NCI-H1105 treated with DMSO at 0.1 percent for 48 hours (cell line): ENCODE results near the gene OR51B4.
"Not testable (repeated sequence)": the region's sequence is repeated elsewhere in the genome, so short reads cannot be mapped to it uniquely, and the experiment has no call there.

Experiments
- DNase-seq: peaks from one replicate; lab custom pipeline; 2025; lab: John Stamatoyannopoulos, UW

Gene OR51B4

DNA sequence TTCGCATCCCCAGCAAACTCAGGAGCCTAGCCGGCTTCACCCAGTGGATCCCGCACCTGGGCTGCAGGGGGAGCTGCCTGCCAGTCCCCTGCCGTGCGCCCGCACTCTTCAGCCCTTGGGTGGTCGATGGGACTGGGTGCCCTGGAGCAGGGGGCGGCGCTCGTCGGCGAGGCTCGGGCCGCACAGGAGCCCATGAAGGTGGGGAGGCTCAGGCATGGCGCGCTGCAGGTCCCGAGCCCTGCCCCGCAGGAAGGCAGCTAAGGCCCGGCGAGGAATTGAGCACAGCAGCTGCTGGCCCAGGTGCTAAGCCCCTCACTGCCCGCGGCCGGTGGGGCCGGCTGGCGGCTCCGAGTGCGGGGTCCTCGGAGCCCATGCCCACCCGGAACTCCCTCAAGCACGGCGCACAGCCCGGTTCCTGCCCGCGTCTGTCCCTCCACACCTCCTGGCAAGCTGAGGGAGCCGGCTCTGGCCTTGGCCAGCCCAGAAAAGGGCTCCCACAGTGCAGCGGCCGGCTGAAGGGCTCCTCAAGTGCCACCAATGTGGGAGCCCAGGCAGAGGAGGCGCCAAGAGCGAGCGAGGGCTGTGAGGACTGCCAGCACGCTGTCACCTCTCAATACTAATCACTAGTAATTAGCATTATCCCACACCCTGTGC, 7.3 kb downstream of the OR51B4 start:
- DNase-seq: not testable (repeated sequence)

DNA sequence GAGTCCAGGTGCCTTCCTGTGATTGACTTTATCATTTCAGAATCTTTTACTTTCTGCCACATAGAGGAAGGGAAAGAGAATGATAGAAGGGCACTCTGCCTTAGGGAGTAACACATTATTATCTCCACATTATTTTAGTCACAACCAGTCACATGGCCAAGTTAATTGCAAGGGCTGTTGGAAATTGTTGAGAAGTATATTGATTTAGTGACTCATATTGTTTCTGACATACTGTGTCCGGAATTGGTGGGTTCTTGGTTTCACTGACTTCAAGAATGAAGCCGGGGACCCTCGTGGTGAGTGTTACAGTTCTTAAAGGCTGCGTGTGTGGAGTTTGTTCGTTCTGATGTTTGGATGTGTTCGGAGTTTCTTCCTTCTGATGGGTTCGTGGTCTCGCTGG, 8.7 kb downstream of the OR51B4 start:
- DNase-seq: no peak

DNA sequence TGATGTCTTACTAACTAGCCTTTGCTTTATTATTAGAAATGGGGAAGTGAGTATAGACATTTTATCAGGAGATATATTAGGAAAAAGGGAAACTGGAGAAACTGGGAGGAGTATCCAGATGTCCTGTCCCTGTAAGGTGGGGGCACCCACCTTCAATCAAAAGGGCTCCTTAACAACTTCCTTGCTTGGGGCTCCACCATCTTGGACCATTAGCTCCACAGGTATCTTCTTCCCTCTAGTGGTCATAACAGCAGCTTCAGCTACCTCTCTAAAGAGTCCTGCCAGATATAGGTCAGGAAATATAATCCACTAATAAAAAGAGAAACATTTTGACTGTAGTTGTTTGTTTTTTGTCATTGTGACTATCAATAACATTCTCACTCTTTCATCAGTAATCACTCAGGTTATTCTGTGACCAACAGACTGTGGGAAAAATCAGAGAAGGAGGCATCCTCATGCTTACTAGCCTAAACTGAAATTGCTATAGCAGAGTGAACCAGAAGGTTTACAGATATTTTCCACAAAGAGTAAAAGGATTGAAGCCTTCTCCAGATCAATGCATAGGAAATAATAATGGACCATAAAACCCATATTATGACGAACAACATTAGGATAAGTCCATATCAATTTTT, 10.4 kb downstream of the OR51B4 start:
- peak; percentile 6 for DNase-seq

DNA sequence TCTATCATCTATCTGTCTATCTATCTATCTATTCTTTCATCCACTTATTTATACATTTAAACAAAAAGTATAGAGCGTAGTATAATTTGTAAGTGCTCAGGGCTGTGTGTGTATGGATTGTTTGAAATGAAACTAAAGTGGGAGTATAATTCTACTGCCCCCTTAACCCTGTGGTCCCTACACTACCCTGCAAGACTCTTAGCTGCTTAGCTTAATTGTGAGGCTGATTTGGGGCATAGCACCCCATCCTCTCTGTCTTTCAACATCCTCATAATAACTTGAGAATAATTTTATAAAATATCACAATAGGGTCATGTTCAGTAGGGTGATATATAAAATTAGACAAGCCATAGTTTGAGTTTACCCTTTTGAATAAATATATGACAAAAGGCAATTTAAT, 11.6 kb downstream of the OR51B4 start:
- no peak for DNase-seq

DNA sequence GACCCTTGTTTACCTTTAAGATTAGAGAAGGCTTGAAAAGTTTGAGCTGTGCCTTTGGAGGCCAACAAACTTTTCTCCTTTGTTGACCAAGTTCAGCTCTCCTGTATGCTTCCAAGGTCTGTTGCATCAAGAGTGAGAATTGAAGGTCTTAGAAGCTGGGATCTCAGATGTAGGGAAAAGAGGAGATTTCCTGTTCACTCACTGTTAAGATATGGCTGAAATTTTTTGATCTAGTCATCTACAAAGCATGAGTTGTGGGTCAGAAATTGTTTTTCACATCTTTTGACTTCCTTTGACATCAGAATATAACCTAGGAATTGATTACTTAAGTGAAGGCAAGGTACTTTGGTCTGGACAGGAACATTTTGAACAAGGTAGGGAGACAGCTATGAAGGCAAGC, 12.1 kb downstream of the OR51B4 start:
- no peak for DNase-seq

DNA sequence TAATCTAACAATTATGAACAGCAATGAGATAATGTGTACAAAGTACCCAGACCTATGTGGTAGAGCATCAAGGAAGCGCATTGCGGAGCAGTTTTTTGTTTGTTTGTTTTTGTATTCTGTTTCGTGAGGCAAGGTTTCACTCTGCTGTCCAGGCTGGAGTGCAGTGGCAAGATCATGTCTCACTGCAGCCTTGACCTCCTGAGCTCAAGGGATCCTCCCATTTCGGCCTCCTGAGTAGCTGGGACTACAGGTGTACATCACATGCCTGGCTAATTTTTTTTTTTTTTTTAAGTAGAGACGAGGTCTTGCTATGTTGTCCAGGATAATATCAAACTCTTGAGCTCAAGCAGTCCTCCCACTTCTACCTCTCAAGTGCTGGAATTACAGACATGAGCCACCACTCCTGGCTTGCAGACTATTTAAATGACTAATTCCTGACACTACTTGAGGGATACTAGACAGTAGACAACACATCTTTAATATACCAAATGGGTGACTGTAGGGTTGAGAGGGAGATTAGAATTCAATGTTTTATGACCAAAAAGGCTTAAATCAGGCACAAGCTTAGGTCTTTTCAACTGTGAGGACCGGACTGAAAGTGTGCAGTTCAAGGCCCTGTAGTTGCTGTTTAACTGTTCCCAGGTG, 12.7 kb downstream of the OR51B4 start:
- no peak for DNase-seq

DNA sequence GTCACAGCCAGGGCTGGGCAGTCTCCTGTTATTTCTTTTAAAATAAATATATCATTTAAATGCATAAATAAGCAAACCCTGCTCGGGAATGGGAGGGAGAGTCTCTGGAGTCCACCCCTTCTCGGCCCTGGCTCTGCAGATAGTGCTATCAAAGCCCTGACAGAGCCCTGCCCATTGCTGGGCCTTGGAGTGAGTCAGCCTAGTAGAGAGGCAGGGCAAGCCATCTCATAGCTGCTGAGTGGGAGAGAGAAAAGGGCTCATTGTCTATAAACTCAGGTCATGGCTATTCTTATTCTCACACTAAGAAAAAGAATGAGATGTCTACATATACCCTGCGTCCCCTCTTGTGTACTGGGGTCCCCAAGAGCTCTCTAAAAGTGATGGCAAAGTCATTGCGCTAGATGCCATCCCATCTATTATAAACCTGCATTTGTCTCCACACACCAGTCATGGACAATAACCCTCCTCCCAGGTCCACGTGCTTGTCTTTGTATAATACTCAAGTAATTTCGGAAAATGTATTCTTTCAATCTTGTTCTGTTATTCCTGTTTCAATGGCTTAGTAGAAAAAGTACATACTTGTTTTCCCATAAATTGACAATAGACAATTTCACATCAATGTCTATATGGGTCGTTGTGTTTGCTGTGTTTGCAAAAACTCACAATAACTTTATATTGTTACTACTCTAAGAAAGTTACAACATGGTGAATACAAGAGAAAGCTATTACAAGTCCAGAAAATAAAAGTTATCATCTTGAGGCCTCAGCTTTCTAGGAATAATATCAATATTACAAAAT, 13.4 kb downstream of the OR51B4 start:
- no peak for DNase-seq

DNA sequence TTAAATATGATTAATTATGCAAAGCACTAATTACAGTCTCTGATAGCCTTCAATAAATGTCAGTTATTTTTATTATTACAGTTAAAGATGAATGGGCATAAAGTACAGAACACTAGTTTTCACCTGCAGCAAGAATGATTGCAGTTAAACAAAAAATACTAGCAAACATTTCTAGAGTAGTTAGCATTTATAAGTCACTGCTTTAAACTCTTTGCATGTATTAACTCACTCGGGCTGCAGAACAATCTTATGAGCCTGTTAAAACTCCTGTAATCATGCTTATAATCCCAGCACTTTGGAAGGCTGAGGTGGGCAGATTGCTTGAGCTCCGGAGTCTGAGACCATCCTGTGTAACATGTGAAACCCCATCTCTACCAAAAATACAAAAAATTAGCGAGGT, 14.8 kb downstream of the OR51B4 start:
- DNase-seq: no peak

DNA sequence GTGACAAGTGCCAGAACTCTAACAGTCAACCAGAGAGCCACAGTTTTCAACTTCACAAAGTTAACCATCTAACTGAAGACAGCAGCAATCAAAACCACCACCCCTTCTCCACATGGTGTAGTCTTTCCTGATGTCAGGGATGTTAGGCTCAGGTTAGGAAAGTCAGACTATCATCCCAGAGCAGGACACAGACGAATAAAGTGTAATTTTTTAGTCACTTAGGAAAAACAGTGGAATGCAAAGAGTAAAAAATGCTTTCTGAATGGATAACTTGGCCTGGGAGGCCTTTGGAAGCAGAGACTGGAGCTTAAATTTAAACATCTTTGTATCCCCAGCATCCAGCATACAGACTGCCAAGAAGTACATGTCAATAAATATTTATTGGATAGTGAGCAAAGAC, 15.4 kb downstream of the OR51B4 start:
- no peak for DNase-seq

DNA sequence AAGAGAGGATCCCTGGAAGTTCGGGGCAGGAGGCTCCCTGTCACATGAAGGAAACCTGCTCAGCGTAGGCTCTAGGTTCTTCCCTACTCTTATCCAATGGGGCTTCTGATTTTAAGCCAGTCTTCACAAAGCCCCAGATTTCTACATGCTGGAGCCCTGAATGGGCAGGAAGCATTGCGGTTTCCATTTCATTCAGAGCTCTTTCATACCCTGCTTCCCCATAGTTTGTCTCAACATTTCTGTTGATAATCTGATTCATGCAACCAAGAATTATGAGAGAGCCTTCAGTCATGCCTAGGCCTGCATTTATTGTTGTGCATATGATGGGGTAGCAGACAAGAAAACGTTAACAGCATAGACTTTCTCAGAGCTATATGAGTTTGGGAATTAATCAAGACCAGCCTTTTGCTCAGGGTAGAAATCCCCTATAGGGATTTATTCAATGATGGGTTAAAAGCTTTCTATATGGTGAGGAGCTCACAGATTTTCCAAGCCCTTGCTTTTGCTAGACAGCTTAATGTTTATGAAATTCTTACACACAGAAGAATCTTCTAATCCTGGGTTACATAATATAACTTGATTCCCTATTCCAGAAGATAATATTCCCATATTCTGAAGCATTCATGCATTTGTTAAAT, 15.9 kb downstream of the OR51B4 start:
- DNase-seq: no peak

DNA sequence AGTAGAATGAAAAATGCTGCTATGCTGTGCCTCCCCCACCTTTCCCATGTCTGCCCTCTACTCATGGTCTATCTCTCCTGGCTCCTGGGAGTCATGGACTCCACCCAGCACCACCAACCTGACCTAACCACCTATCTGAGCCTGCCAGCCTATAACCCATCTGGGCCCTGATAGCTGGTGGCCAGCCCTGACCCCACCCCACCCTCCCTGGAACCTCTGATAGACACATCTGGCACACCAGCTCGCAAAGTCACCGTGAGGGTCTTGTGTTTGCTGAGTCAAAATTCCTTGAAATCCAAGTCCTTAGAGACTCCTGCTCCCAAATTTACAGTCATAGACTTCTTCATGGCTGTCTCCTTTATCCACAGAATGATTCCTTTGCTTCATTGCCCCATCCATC, 17.1 kb downstream of the OR51B4 start:
- DNase-seq: no peak

DNA sequence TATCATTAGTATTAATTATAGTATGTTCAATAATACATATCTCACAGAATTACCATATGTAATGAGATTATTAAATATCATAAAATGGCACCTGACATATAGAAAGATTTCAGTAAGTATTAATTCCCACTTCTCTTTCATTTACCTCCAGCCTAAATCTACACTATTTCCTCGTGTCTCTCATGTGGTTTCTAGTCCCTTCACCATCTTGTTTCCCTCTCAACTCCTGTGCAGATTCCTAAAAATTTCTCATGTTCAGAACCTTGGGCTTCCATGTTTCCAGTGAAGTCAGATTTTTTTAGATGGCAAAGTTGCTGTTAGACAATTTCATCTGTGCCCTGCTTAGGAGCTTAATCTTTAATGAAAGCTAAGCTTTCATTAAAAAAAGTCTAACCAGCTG, 17.9 kb downstream of the OR51B4 start:
- no peak for DNase-seq

DNA sequence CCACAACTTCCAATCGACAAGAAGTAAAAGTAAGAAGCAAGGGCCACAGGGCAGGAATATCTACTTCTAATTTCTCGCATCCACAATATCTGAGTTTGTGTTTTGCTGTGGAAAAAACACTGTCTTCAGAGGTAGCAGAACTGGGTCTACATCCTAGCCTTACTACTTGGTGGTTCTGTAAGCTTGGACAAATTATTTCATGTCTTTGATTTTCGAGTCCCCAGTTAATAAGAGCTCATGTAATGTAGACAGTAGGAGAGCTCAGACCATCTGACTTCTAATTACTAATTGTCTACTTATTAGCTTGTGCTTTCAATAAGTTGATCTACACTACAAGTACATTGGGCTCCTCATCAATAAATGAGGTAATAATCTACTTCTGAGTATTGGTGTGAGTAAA, 18.7 kb downstream of the OR51B4 start:
- DNase-seq: no peak

DNA sequence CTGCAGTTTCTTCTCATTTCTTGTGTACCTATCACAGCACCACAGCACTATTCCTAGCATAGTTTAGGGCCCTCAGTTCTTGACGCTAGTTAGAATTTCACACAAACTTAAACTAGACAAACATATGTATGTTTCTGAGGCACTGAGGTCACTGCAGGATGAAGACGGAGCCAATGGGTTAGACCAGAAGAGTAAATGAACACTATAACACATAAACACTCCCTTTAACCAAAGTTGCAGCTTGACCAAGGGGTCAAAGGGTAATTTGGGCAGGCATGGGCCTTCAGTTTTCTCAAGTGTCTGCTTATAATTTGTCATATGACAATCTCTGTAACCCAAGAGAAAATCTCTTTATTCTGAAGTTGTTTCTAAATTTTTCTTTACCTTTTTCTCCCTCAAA, 19.1 kb downstream of the OR51B4 start:
- no peak for DNase-seq

DNA sequence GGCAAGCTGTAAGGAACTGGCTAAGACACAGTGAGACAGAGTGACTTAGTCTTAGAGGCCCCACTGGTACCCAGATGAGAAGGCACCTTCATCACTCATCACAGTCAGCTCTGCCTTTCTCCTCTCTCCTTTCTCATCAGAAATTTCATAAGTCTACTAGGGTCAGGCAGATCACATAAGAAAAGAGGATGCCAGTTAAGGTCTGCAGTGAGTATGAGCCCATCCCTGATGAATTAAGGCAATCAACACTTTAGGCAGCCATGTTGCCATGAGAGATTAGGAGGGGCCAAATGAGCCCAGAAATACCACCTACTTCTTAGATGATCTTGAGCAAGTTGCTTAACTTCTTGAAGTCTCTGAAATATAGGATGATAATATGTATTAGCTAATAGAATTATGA, 20.1 kb downstream of the OR51B4 start:
- no peak for DNase-seq

DNA sequence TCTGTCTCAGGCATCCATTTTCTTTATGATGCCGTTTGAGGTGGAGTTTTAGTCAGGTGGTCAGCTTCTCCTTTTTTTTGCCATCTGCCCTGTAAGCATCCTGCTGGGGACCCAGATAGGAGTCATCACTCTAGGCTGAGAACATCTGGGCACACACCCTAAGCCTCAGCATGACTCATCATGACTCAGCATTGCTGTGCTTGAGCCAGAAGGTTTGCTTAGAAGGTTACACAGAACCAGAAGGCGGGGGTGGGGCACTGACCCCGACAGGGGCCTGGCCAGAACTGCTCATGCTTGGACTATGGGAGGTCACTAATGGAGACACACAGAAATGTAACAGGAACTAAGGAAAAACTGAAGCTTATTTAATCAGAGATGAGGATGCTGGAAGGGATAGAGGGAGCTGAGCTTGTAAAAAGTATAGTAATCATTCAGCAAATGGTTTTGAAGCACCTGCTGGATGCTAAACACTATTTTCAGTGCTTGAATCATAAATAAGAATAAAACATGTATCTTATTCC, 21.1 kb downstream of the OR51B4 start:
- no peak for DNase-seq

DNA sequence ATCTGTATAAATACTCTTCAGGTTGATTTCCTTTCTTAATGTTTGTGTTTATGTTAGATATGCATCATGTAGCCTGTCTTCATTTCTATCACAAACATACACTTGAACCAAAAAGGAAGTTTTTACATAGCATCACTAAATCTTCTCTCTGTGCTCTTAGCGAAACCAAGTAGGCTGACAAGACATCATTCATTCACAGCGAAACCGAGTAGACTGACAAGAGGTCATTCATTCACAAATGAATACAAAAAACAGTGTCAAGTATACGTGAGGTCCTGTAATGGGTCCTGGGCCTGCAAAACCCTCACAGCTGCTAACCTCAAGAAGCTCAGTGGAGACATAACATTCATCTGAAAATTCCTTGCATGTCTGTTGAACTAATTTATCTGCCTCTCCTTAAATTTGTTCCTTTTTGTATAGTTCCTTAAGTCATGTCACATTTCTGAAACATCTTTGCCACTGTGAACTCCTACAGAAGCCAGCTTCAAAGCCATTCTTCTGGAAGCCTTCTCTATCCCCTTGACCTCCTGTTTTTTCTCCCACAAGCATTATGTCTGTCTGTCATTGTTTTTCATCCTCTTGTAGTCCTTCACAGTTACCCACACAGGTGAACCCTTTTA, 22.2 kb downstream of the OR51B4 start:
- no peak for DNase-seq

DNA sequence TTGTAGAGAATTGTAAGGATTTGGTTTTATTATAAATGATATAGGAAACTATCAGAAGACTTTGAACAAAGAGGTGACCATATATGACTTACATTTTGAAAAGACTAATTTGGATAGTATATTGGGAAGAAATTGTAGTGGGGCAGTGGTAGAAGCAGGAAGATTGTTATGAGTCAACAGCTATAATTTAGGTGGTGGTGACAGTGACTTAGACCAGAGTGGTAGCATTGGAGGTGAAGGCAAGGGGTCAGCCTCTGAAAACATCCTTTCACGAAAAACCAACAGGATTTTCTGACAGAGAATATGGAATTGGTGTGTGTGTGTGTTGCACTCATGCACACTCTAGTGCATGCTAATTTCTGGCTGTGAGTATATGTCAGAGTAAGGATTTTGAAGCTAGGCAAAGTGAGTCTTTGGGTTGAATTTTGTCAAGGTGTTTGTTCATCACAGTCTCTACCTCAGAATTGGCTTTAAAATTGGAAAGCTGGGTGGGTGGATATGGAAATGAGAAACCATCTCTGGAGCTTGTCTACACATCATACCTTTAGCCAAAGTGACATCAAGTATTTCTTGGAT, 23.9 kb downstream of the OR51B4 start:
- no peak for DNase-seq

DNA sequence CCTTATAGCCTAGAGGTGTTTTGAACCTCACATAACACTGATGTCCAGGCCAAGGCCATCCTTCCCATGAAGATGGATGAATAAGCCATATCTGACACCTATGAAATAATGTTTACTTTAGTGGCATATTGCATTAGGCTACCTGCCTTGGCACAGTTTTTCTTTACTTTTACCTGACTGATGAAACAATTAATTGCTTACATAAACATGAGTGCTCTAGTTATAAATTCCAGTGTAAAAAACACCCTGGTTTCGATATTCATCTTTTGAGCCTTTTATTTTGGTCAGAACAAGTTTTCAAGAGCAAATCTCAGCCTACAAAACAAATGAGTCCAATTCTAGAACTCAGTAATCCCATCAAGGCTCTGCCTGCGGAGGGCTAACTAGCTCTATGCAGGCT, 25.0 kb downstream of the OR51B4 start:
- DNase-seq: no peak

DNA sequence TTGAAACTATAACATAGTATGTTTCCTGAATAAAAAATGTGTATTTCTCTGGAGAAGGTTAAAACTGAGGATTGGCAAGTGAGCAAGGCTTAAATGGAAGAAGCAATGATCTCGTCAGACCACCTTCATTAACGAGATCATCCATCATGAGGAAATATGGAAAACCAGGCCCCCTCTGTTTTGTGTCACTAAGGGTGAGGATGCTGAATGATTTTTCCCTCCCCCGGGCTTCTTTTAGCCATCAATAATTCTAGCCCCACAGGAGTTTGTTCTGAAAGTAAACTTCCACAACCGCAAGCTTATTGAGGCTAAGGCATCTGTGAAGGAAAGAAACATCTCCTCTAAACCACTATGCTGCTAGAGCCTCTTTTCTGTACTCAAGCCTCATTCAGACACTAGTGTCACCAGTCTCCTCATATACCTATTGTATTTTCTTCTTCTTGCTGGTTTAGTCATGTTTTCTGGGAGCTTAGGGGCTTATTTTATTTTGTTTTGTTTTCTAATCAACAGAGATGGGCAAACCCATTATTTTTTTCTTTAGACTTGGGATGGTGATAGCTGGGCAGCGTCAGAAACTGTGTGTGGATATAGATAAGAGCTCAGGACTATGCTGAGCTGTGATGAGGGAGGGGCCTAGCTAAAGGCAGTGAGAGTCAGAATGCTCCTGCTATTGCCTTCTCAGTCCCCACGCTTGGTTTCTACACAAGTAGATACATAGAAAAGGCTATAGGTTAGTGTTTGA, 26.2 kb downstream of the OR51B4 start:
- no peak for DNase-seq

DNA sequence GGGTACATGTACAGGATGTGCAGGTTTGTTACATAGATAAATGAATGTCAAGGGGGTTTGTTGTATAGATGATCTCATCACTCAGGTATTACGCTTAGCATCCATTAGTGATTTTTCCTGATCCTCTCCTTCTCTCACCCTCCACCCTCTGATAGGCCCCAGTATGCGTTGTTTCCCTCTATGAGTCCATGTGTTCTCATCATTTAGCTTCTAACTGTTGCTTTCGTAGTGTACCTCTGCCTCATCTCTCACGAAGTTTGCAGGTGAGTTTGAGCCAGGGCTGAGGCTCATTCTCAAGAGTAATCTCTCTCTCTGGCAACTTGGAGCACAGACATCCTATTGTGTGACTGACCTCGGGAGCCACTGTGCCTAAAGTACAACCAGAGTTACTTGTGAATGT, 27.4 kb downstream of the OR51B4 start:
- no peak for DNase-seq
